ENCODE results near the gene STC2. TPM values are rescaled to one million over a fixed set of nuclear protein-coding genes. Genes with fewer than 3 reads are reported as not detected.

The STC2 gene
- polyA plus RNA-seq, 4 donors, result 1.3 to 3.4 (median 1.4) TPM

DNA sequence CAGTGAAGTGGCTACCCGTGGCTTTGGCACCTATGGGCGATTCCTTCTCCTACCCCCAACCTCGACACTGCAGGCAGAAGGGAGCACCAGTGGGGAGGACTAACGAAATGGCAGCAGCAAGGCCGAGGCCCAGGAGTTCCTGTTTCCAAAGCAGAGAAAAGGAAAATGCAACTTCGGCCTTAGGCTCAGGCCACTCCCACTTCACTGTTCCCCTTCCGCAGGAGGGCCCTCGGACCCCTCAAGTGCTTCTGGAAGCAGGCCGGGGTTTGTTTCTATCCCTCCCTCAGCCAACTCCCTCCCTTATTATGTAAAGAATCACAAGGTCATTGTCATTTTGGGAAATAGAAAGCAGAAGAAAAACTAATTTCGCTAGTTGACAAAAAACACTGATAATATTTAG is 56.8 kb downstream of the STC2 start:
- DNase-seq (ENCODE audit: low read depth in 4 of 4, low spot score in 2 of 4), result no peak

DNA sequence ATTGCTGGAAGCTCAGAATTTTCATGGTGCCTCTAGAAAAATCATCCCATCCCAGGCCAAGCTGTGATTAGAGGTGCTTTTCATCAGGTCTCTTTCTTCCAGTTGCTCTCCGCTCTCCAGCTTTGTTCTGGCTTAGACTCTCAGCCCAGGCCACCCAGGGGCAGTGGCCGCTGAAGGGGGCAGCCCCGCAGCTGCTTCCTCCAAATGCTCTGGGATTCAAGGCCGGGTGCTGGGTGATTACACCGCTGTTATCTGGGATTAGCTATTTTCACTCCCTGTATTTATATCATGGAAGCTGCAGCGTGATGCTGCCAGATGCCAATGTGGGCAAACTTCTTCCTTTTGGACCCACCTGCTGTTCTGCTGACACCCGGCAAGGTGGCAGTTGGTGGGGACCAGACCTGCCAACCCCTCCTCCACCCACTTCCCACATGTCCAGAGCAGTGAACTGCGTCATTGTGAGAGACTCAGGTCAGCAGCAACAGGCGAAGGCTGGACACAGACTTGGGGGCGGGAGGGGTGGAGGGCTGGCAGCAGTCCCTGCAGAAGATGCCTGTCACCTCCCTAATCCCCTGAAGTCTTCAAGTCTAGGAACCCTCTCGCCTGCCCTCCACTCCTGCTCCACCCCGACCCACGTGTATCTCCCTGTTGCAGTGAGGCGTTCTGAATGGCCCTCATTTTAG is 59.3 kb downstream of the STC2 start:
- DNase-seq (ENCODE audit: low read depth in 4 of 4, low spot score in 2 of 4), result no peak

DNA sequence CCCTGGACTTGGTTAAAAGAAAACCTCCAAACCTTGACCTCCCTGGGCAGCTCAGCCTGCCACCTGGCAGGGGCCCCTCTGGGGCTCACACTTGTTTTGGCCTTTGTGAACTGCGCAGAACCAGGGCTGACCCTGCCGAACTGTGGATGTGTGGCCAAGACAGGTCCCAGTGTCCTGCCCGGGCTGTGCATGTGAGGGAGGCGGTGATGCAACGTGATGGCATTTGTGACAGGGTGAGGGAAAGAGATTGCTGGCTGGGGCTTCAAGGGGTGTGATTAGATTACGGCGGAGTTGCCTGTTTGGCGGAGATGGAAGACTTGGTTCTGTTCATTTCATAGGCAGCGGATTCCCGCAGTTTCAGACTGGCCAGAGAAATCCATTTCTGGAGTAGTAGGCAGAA is 62.8 kb downstream of the STC2 start:
- no peak for DNase-seq (ENCODE audit: low read depth in 4 of 4, low spot score in 2 of 4)

Other genes with a start within 250 kb of the STC2 start
- gene BNIP1, start 183.9 kb downstream of the STC2 start, polyA plus RNA-seq (ENCODE audit: insufficient read length in 4 of 4), result 10 to 100 TPM; 13.2 to 16.2 (median 14.4) TPM
- not detected for gene NKX2-5, start 93.2 kb downstream of the STC2 start, polyA plus RNA-seq (ENCODE audit: insufficient read length in 4 of 4)